Measurements from ENCODE around the gene ZSWIM3.

- TF ChIP-seq, protein P1, sequence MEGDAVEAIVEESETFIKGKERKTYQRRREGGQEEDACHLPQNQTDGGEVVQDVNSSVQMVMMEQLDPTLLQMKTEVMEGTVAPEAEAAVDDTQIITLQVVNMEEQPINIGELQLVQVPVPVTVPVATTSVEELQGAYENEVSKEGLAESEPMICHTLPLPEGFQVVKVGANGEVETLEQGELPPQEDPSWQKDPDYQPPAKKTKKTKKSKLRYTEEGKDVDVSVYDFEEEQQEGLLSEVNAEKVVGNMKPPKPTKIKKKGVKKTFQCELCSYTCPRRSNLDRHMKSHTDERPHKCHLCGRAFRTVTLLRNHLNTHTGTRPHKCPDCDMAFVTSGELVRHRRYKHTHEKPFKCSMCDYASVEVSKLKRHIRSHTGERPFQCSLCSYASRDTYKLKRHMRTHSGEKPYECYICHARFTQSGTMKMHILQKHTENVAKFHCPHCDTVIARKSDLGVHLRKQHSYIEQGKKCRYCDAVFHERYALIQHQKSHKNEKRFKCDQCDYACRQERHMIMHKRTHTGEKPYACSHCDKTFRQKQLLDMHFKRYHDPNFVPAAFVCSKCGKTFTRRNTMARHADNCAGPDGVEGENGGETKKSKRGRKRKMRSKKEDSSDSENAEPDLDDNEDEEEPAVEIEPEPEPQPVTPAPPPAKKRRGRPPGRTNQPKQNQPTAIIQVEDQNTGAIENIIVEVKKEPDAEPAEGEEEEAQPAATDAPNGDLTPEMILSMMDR (IDR thresholded peaks at IDR 0.05; ENCODE audit: extremely low read depth in 1 of 2, insufficient read depth in 1 of 2, low read depth in 1 of 2, low read length in 2 of 2): no peak
- TF ChIP-seq POLR2A (IDR thresholded peaks at IDR 0.05; ENCODE audit: low read depth, low read length): no peak
- no peak for TF ChIP-seq POLR2AphosphoS5 (IDR thresholded peaks at IDR 0.05; ENCODE audit: insufficient read depth, low read depth, low read length)
- no peak for TF ChIP-seq EZH2 (IDR thresholded peaks at IDR 0.05; ENCODE audit: borderline replicate concordance, low read depth, low read length, severe bottlenecking)
- TF ChIP-seq, protein P2, sequence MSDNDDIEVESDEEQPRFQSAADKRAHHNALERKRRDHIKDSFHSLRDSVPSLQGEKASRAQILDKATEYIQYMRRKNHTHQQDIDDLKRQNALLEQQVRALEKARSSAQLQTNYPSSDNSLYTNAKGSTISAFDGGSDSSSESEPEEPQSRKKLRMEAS (IDR thresholded peaks at IDR 0.05; ENCODE audit: insufficient read depth, insufficient read length): no peak
- TF ChIP-seq JUN (IDR thresholded peaks at IDR 0.05; ENCODE audit: borderline replicate concordance, insufficient read depth, insufficient read length, low read depth): no peak
- no peak for TF ChIP-seq MYC (IDR thresholded peaks at IDR 0.05; ENCODE audit: low read depth, low read length)
- no peak for TF ChIP-seq FOS (IDR thresholded peaks at IDR 0.05; ENCODE audit: borderline replicate concordance, insufficient read depth, low read length)
Measured at GRCh38 chr20:45842169-45842812, 15.1 kb upstream of the ZSWIM3 start.
